GM12865 (cell line): Measurements from ENCODE around the gene PLEK.
"Not testable (repeated sequence)": the region's sequence is repeated elsewhere in the genome, so short reads cannot be mapped to it uniquely, and the experiment has no call there.

Experiments used
- DNase-seq: peaks from one replicate; pipeline ENCODE4 v3.0.0; 2010; ENCODE audit warnings: low read depth
- H3K4me3 ChIP-seq: 2 replicates; pipeline ENCODE4 v1.5.1; 2011; ENCODE audit warnings: mild to moderate bottlenecking, low read depth, low read length, control low read depth
- TF ChIP-seq, protein P1 (sequence below): IDR thresholded peaks from 2 replicates; pipeline ENCODE4 v1.5.1; 2011; ENCODE audit warnings: low read length, control low read depth, low read depth, inconsistent platforms; ENCODE audit not compliant: insufficient read depth; ENCODE audit errors: missing control alignments

The PLEK gene

DNA sequence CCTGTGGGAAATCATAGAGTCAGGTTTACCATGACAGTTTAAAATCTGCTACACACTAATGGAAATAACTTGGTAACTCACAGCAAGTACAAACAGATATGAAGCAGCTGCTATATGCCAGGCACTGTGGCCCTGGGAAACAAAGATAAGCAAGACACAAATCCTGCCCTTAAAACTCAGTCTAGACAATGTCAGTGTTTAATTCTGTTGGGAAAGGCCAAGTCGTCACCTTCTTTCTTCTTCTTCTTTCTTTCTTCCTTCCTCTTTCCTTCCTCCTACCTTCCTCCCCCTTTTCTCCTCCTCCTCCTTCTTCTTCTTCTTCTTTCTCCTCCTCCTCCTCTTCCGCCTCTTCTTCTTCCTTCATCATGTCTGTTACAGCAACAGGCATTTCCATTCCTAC lies 26.8 kb downstream of the PLEK start:
- TF ChIP-seq, protein P1, sequence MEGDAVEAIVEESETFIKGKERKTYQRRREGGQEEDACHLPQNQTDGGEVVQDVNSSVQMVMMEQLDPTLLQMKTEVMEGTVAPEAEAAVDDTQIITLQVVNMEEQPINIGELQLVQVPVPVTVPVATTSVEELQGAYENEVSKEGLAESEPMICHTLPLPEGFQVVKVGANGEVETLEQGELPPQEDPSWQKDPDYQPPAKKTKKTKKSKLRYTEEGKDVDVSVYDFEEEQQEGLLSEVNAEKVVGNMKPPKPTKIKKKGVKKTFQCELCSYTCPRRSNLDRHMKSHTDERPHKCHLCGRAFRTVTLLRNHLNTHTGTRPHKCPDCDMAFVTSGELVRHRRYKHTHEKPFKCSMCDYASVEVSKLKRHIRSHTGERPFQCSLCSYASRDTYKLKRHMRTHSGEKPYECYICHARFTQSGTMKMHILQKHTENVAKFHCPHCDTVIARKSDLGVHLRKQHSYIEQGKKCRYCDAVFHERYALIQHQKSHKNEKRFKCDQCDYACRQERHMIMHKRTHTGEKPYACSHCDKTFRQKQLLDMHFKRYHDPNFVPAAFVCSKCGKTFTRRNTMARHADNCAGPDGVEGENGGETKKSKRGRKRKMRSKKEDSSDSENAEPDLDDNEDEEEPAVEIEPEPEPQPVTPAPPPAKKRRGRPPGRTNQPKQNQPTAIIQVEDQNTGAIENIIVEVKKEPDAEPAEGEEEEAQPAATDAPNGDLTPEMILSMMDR = no peak
- peak overlapping the region; percentile 74 for H3K4me3 ChIP-seq

DNA sequence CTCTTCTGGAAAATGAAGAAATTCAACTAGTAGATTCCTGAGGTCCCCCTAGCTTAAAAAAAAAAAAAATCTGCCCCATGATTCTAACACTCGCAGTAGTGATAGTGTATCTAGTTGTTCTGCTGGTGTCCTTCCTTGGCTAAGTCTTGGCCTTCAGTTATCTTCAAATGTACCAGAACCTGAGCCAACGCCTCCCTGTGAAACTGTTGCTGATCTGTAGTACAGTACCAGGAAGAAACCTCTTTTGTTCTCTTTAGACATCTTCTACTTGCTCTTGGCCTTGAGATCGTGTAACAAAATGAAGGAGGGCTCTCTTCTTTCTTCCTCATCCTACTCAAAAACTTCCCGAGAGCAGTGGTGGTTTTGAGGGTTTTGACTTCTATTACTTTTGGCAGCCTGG lies 31.0 kb downstream of the PLEK start:
- TF ChIP-seq, protein P1 = no peak

More for the DNA sequence above, 26.8 kb downstream of the PLEK start:
- DNase-seq = no peak

DNA sequence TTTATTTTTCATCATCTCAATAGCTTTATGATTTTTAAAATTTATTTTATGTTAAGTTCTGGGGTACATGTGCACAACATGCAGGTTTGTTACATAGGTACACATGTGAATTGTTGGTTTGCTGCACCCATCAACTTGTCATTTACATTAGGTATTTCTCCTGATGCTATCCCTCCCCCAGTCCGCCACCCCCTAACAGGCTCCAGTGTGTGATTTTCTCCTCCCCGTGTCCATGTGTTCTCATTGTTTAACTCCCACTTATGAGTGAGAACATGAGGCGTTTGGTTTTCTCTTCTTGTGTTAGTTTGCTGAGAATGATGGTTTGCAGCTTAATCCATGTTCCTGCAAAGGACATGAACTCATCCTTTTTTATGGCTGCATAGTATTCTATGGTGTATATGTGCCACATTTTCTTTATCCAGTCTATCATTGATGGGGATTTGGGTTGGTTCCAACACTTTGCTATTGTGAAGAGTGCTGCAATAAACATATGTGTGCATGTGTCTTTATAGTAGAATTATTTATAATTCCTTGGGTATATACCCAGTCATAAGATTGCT lies 32.7 kb downstream of the PLEK start:
- DNase-seq, H3K4me3 ChIP-seq: not testable (repeated sequence)

More for the DNA sequence above, 31.0 kb downstream of the PLEK start:
- no peak for DNase-seq
- H3K4me3 ChIP-seq = no peak overlapping the region

DNA sequence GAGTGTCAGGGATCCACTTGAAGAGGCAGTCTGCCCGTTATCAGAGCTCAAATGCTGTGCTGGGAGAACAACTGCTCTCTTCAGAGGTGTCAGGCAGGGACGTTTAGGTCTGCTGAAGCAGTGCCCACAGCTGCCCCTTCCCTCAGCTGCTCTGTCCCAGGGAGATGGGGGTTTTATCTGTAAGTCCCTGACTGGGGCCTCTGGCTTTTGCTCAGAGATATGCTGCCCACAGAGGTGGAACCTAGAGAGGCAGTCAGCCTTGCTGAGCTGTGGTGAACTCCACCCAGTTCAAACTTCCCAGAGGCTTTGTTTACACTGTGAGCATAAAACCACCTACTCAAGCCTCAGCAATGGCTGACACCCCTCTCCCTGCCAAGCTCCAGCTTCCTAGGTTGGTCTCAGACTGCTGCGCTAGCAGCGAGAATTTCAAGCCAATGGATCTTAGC lies 38.1 kb downstream of the PLEK start:
- no peak overlapping the region for H3K4me3 ChIP-seq
- TF ChIP-seq, protein P1 = no peak
- DNase-seq = peak; percentile 56

DNA sequence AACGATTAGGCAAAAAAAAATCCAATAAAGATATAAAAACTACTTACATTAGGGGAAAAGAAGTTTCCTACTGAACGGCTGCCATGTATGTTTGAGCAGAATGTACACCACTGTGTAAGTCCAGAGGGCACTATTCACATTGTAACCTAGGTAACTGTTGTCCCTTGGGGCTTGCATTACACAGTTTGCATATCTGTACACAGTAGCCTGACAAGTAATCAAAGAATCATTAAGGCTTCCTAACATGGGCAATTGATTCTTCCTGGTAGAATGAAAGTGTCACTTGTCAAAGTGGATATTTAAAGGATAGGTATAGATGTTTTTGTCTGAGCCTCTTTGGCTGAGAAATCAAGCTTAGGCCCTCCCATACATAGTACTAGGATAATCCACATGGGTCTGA lies 39.1 kb downstream of the PLEK start:
- no peak overlapping the region for H3K4me3 ChIP-seq
- DNase-seq = no peak
- TF ChIP-seq, protein P1 = no peak

DNA sequence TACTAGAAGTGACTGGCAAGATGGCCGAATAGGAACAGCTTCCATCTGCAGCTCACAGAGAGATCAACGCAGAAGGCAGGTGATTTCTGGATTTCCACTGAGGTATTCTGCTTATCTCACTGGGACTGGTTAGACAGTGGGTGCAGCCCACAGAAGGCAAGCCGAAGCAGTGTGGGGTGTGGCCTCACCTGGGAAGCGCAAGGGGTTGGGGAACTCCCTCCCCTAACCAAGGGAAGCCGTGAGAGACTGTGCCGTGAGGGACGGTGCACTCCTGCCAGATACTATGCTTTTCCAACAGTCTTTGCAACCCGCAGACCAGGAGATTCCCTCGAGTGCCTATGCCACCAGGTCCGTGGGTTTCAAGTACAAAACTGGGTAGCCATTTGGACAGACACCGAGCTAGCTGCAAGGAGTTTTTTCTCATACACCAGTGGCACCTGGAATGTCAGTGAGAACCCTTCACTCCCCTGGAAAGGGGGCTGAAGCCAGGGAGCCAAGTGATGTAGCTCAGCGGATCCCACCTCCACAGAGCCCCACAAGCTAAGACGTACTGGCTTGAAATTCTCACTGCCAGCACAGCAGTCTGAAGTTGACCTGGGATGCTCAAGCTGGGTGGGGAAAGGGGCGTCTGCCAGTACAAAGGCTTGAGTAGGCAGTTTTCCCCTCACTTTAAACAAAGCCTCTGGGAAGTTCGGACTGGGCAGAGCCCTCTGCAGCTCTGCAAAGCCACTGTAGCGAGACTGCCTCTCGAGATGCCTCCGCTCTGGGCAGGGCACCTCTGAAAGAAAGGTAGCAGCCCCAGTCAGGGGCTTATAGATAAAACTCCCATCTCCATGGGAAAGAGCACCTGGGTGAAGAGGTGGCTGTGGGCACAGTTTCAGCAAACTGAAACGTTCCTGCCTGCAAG lies 40.1 kb downstream of the PLEK start:
- H3K4me3 ChIP-seq = no peak overlapping the region
- DNase-seq = no peak
- TF ChIP-seq, protein P1 = no peak

DNA sequence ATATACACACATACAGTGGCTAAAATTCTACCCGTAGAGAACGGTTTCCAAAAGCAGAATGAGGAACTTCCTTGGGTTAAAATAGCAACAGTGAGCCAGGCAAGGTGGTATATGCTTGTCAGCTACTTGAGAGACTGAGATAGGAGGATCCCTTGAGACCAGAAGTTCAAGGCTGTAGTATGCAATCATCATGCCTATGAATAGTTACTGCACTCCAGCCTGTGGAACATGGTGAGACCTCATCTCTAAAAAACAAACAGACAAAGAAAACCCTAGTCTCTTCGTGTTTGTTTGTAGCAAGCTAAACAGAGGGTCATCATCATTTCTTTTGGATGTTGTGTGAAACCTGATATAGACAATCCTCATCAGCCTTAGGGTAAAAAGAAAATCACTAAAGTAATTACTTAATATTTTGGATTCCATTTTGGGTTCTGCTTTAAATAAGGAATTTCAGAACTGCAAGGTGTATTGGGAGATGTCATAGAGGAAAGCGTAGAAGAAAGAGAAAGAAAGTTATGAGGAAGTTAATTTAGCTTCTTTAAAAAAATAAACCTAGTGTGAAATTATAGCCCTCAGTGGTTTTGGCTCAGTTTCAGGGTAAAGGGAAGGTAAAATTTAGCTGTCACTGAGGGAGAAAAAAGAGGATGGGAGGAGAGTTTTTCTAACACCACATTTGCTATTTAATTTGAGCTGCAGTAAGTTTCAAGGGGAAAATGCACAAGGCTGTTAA lies 46.5 kb downstream of the PLEK start:
- peak; percentile 80 for DNase-seq
- H3K4me3 ChIP-seq = peak overlapping the region; percentile 39
- TF ChIP-seq, protein P1 = no peak
